SIG-M5 treated with dmso at 0.1 percent for 504 hours (cell line): ENCODE measurements around the gene IGFBPL1.

Experiments used
- DNase-seq: peaks from one replicate; lab custom pipeline; 2025; ENCODE audit not compliant: unreplicated experiment; lab: John Stamatoyannopoulos, UW

Gene IGFBPL1

DNA sequence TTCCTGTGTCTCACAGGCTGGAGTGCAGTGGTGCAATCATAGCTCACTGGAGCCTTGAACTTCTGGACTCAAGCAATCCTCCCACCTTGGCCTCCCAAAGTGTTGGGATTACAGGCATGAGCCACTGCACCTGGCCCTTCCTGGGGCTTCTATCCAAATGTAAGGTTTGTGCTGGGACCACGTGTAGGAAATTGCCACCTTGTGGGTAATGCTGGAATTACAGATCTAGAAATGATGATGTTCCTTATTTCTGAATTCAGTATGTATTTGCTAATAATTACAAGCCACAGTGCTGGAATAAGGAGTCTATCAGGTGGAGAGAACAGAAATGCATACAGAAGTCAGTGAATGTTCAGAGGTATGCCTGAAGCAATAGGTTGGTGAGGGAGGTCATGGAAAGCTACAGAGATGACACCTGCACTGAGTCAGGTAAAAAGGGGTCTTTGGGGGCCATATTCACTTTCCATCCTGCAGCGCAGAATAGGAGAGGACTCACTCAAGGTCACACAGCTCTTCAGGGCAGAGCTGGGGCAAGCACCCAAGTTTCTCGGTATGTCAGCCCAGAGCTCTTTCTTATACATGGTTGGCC lies 8.8 kb upstream of the IGFBPL1 start:
- DNase-seq = peak; percentile 56

DNA sequence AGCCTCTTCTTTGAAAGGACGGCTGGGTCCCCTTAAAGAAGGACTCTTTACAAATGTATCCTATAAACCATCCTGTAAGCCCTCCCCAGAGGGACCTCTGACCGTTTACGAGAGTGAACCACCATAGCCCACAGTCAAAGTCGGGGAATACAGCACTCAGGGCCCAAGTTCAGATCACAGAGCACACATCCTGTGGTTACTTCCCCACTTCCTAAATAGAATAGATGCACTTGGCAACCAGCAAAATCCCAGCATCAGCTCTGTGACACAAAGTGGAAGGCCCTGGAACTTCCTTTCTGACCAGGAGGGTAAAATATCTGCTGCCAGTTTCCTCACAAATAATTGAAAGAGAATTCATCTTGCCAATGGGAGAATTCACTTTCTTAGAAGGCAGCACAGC lies 6.9 kb upstream of the IGFBPL1 start:
- DNase-seq = no peak

DNA sequence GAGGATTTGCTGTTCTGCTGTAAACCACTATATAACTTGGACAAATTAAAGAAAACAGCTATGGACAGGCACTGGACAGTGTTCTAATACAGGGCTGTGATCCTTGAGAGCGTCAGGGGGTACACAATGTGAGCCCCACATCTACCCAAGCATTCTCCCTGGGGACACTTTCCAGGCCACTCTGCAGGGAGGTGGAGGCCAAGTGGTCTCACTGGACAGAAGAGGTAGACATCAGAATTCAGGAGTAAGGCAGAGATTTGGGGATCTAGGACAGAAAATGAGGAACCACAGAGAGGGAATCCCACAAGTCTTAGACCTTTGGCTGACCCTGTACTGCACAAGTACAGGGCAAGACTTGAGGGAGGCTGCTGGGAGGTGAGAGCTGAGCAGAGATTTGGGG lies 3.8 kb upstream of the IGFBPL1 start:
- DNase-seq = no peak

DNA sequence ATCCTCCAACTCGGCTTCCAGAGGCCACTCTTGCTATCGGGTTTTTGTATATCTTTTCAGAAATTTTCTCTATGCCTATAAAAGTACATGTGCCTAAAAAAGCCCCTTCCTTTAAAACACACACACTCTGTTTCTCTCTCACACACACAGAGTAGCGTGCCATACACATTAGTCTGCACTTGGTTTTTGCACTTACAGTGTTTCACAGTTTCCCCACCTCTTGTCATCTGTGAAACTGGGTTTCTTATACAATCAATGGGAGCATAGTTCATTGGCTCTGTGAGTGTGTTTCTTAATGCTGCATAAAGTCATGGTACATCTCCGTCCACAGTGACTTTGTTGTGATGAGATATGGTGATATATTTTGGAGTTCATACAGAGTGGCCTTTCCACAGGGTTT lies 664 bp upstream of the IGFBPL1 start:
- no peak for DNase-seq

DNA sequence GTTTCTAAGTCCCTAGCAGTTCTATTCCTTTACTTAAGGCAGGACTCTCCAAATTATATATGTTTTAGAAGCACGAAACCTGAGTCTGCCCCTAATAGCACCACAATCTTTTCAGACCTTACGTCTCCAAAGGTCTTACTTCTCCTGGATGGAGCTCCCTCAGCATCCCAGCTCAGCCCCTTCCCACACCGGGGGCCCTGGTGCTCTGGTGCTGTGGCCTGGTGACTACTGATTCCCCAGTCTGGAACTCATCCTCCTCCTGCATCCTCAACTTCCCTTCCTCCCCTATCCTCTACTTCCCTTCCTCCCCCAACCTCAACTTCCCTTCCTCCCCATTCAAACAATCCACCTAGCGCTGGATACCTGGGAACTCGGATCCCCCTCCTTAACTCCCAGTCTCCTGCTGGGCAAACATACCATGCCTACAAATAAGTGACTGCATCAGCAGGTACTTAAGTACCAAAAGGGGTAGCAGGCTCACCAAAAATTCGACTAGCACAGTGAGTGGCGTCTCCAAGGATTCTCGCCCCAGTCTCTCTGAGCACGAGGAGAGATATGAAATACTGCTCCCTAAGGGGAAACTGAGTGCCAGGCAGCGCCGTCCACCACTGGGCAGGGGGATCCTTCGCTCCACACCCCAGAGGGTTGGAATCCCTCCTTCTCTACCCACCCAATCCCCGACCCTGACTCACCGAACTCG lies 831 bp downstream of the IGFBPL1 start:
- DNase-seq = no peak

DNA sequence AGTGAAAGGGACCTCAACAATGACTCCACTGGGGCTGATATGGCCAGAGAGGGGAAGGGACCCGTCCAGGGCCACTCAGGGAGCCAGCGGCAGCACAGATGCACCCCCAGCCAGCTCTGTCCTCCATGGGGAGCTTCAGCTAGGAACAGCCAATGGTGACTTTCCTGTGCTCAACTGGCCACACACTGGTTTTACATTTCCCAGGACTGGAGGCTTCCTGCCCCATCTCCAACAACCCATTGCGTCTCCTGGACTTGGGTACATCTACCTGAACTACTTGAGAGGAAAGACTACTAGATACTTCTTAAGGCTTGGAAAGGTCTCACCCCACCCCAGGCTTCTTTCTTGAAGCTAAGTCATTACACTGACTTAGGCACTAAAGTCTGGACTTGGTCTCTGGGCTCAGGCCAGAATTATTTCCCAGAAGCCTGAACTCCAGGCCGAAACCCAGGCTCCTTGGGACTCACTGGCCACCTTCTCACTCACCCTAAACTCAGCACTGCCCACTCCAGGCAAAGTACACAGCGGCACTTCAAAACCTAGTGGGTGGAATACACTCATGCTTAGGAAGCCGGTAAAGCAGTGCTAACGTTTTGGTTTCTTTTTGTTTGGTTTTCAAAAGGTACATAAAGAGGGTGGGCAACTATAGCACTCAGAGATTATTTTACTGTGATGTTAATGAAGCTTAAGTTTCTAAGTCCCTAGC lies 1.5 kb downstream of the IGFBPL1 start:
- DNase-seq = no peak

DNA sequence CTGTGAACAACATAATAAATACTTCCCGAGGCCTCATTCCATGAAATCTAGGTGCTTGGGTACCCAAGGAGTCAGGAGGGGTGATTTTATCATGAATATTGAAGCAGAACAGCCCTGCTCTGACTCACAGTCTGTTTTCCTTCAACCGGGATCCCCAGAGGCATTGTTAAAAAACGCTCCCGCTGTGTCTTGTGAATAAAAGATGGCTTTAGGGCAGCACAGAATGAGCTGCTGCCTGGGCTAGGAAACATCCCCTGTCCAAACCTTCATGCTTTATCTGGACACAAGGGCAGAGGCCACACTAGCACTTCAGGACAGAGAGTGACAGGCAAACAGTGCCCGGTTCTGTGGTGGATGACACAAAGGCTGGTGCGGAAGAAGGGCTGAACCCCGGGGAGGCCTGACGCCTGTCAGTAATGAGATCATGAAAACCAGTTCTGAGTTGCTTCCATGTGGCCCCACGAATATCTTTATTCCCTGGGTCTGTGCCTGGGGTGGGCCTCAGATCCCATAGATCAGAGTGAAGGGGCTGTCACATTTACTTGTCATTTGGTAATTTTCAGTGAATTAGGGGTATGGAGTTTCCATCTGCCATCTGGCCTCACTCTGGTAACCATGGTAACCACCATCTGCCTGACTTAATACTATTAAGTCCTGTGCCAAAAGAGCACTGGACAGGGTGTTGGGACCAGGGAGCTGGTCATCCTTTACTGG lies 2.6 kb downstream of the IGFBPL1 start:
- DNase-seq = no peak

DNA sequence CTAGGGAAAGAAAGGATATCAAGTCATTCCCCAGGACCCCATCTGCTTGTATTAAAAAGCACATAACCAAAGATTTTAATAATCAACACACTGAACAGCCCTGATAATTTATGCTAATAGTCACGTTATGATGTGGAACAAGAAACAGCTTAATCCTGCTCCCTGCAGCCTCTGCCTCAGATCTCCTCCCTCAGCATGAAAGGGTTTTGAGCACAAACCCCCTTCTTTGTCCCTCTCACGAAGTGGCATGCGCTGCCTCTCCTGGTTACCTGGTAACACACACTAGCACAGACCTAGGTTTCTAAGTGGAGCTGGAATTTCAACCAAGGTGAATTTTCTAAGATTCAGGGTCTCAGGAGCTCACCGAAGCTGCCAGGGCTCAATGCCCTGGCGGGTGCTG lies 5.1 kb downstream of the IGFBPL1 start:
- no peak for DNase-seq

DNA sequence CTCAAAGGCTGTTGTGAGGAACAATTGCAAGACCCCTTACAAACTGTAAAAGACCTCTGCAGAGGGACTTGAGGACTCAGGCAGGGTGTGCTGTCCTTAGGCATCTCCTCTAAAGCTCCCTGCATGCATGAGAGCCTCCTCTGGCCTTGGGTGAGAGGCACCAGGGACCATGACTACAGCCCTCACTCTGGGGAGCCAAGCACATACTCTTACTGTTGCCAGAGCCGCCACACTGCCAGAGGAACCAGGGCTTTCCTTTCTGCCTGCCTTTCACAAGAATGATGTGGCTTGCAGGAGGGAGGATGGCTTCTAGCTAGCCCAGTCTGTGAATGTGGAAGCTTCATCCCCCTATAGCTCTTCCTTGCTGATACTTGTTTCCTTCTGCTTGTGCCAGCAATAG lies 5.9 kb downstream of the IGFBPL1 start:
- no peak for DNase-seq

DNA sequence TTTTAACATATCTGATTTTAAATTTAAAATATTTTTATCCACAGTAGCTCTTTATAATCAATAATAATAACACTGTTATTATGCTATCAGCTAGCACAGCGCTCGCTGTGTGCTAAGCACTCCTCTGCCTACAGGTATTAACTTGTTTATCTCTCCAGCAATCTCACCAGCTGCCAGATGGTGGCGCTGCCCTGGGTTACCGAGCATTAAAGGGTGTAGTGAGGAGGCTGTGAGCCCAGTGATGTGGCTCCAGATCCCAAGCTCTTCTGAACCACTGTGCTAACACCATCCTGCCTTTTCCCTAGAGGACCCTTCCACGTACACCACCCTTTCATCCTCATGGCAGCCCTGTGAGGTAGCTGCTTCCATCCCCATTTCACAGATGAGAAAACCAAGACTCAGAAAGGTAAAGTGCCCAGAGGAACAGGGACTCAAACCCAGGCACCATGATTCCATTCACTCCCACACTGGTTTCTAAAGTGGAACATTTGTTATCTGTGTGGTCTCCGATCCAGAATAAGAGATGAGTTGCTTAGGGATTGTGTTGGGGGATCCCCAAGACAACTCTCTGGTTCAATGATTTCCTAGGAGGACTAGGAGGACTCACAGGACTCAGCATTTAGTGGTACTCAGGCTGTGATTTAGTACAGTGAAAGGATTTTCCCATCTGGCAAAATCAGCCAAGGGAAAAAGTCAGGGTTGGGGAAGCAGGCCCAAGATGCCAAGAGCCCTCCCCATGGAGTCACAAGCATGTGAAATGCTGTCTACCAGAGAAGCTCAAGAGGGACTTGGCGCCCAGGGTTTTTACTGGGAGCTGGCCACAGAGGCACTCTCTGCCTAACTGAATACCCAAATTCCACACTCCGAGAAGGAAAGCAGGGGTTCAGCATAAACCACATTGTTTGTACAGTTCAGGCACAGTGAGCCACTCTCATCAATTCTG lies 7.0 kb downstream of the IGFBPL1 start:
- DNase-seq = peak; percentile 13

DNA sequence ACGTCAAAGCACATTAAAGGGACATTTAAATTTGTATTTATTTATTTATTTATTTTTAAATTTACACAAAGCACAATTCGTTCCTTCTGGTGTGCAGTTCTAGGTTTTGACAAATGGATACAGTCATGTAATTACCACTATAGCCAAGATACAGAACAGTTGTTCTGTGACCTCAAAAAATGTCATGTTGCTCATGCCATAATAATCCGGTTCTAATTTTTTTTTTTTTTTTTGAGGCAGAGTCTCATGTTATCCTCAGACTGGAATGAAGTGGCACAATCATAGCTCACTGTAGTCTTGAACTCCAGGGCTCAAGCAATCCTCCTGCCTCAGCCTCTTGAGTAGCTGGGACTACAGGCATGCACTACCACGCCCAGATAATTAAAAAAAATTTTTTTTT lies 7.8 kb downstream of the IGFBPL1 start:
- DNase-seq = no peak

DNA sequence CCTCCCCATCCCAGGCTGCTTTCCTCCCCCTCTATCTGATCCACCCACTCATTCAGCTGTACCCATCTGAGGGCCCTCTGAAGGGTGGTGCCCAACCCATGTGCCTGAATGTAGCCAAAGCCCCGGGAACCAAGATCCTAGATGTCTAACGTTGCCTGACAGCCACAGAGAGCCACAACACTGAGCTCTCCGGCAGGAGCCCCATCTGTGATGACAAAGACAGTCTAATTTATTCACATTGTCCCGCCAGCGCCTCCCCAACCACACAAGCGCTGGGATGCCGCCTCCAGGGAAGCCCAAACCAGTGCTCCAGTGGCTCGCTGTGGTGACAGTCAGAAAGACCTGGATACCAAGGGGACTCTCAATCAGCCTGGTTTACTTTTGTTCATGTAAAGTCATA lies 8.4 kb downstream of the IGFBPL1 start:
- DNase-seq = no peak

DNA sequence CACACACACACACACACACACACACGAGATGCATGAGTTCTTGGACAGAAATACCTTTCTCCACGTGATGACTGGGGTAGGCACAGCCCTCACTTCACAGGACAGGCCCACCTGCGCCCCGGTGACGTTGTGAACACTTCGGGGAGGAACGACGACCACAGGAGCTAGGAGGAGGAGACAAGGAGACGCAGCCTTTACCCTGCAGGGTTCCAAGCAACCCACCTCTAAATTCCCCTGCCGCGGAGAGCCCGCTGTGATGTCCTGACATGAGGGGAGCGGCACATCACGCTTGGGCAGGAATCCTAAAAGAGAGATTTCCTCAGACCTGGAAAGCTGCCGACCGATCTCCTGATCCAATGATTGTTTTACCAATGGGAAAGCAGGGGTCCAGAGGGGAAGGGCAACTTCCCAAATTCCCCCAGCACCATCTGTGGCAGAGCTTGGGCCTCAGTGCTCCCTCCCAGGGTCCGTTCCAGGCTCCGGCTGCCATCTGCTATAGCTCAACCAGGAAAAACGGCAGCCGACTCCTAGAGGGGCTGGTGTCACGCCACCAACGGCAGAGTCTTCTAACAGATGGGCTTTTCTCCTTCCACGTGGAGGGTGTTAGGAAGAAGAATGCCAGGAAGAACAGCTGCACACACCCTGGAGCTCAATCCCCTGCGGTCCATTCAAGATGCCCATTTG lies 10.1 kb downstream of the IGFBPL1 start:
- DNase-seq = no peak

DNA sequence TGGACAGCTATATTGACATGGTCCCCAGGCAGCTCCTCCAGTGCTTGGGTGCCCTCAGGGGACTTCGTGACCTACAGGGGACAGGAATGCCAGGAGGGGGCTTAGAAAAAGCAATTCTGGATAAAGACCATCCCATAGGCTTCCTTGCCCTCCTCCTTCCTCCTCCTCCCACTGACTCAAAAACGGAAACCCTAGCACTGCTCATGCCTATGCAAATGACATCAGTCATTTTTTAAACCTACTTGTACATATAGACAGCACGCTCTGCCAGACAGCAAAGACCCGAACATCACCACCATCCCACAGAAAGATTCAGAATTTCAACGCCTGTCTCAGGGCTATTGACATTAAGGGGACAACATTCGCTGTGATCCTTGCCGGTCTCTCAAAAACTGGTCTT lies 11.0 kb downstream of the IGFBPL1 start:
- DNase-seq = no peak

DNA sequence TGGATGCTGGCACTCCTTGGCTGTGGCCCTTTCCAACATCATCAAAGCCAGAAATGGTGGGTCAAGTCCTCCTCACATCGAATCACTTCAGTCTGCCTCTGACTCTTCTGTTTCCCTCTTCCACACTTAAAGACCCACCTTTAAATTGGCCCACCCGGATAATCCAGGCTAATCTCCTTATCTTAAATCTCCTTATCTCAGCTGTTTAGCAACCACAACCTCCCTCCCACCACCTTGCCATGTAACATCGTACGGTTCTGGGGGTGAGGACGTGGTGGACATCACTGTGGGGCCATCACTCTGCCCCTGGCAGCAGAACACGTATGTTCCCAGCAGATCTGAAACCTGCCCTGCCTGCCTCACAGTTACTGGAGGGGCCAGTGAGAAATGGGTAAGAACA lies 11.5 kb downstream of the IGFBPL1 start:
- DNase-seq = no peak

DNA sequence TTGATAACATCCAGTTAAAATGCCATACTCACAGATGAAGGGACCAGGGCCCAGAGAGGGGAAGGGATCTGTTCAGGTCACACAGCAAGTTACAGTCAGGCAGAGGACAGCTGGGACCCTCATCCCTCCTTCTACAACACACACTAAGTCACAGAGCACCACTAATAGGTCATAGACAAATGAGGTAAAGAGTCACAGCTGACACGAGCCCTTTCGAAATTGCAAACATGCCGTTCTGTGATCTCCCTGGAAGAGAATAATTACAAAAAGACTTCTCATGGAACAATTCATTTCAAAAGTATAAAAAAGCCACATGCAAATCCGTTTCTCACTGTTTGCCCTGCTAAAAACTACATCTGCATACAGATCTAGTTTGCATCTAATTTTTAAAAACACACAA lies 15.5 kb downstream of the IGFBPL1 start:
- no peak for DNase-seq

DNA sequence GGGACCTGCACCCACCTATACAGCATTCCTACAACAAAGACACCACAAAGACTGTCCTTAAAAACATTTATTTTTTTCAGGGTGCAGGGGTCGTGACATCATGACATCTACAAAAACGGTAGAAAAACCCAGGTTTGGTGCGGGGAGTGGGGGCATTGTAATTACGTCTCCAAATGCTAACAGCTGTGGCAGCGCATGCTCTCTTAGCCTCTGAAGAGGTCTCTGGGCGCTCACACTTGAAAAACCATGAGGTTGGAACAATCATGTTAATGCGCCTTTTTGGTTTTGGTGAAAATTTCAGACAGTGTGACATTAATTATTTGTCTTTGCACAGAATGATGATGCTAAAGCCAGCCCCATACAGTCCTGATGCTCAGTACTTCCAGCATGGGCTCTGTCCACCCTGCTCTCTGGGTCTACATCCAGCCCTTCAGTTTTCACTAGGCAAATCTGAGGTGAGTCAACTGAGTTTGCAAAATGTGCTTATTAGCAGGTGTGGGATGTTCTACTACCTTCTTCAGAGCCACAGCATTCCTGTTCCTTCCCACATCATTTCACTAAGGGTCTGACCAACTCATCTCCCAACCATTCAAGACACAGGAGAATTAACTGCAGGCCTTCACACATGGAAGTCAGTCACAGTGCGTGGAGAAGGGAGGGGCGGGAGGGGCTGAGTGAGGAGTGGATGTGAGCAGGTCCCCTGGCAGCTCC lies 17.6 kb downstream of the IGFBPL1 start:
- DNase-seq = no peak

DNA sequence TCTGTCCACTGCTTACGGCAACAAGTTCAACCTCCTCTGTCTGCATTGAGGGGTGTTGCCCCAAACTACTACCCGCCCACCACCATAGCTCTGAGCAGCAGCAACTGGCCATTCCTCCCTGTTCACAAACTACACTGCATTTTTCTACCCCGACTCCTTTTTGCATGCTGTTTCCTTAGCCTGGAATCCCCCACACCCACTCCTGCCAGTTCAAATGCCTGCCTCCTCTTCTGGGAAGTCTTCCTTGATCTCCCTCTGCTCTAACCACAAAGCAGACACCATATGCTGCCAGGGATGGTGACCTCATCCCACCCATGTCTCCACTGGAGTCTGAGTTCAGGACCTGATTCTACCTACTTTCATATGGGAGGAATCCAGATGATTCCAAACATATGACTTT lies 18.5 kb downstream of the IGFBPL1 start:
- DNase-seq = no peak

DNA sequence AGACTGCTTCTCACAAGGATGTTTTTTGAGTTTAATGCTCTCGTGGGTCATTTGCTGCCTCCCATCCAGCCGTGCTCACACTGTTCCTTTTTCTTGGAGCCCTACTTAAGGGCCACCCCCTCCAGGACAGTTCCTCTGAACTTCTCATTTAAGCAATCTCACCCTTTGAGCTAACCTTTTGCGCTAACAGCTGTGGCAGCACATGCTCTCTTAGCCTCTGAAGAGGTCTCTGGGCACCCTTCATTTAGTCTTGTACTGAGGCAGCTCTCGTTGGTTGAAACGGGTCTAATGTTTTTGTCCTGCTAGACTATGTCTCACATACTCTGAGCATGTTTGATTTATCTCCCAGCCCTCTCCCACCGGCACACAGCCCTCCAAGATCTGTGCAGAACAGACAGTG lies 19.9 kb downstream of the IGFBPL1 start:
- DNase-seq = no peak

DNA sequence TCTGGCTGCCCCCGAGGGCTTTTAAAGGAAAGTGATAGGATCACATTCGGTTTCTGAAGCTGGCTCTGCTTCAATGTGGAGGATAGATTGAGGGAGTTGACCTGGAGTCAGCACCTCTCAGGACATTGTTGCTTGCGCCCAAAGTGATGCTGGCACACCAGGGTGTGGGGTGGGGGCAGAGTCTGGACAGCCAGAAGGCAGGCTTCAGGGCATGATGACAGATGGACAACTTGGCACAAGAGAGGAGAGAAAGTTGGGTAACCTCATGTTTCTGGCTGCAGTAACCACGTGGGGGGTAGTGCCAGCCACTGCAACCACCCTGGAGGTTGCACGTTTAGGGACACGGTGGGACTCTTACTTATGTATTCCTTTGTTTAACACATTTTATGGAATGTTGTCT lies 22.3 kb downstream of the IGFBPL1 start:
- no peak for DNase-seq
